Ascending aorta (tissue), 2 donors: ENCODE results near the gene LIPT2. TPM values are rescaled to one million over a fixed set of nuclear protein-coding genes. Genes with fewer than 3 reads are reported as not detected.

ENCODE experiments used
- DNase-seq, 2 donors: peaks; one replicate each; pipeline ENCODE4 v3.0.0-alpha.2; 2019; ENCODE audit warnings: low spot score in 2 of 2
- H3K27ac ChIP-seq, 2 donors: fragments of 200-600 bp; sonication (generic); one replicate each; pipeline ENCODE4 v1.5.1; 2016 to 2017; ENCODE audit warnings: mild to moderate bottlenecking in 1 of 2
- H3K27me3 ChIP-seq: fragments of 200-600 bp; sonication (generic); one replicate; pipeline ENCODE4 v1.5.1; 2017
- H3K36me3 ChIP-seq, 2 donors: fragments of 200-600 bp; sonication (generic); one replicate each; pipeline ENCODE4 v1.5.1; 2016
- H3K4me1 ChIP-seq, 2 donors: fragments of 200-600 bp; sonication (generic); one replicate each; pipeline ENCODE4 v1.5.1; 2016 to 2017; ENCODE audit warnings: mild to moderate bottlenecking in 1 of 2
- H3K4me3 ChIP-seq, 2 donors: fragments of 200-600 bp; sonication (generic); one replicate each; pipeline ENCODE4 v1.5.1; 2016 to 2017; ENCODE audit warnings: mild to moderate bottlenecking in 1 of 2
- H3K9me3 ChIP-seq, 2 donors: fragments of 200-600 bp; sonication (generic); one replicate each; pipeline ENCODE4 v1.5.1; 2016
- CTCF ChIP-seq, 3 experiments: fragments of 200-600 bp in 2 of 3; fragments of 450-650 bp in 1 of 3; sonication (generic) in 2 of 3; IDR thresholded peaks; one replicate each; pipeline ENCODE4 v1.5.1; 2016 to 2019; ENCODE audit warnings: antibody characterized with exemption in 3 of 3, mild to moderate bottlenecking in 1 of 3, moderate library complexity in 1 of 3
- intact Hi-C: fragments of 100-400 bp; cut with DNase I; formaldehyde crosslinking; loops from one replicate; pipeline ENCODE4 v1.15.1; 2023
- total RNA-seq: library from RNA; depleted of rRNA; stranded (reverse); fragments of >200 nt; gene quantifications from one replicate; pipeline ENCODE4 v1.1.0, GENCODE V29; 2016

LIPT2 gene
- total RNA-seq, 1 donor from 2014 or later = not detected

- H3K4me1 ChIP-seq = no peaks in the 10 kb centered on the region
- H3K4me3 ChIP-seq = no peak overlapping the region
- intact Hi-C loops = loop anchor here (1.0 kb wide), 2 partner anchors 61 to 194 kb away; no protein-coding TSS in a partner anchor
- H3K27ac ChIP-seq = no peak overlapping the region
- TF ChIP-seq CTCF (IDR thresholded peaks at IDR 0.05) = peak; percentile 61 to 88 (median 73)
- H3K27me3 ChIP-seq = no peaks in the 10 kb centered on the region
- peak in 1 of 2 donors; percentile 71 for DNase-seq
- H3K9me3 ChIP-seq = no peaks in the 10 kb centered on the region
- H3K36me3 ChIP-seq = no peaks in the 10 kb centered on the region
These were observed 44.1 kb downstream of the LIPT2 start for GRCh38 chr11:74449369-74449931.

GRCh38 chr11:74447720-74448119 is 45.8 kb downstream of the LIPT2 start:
- Histone ChIP-seq H3K4me3 (no peak overlapping the region), H3K27ac (no peak overlapping the region), H3K27me3 (no peaks in the 10 kb centered on the region), H3K4me1 (peaks cover 8% of the 10 kb centered on the region in 2 donors), H3K36me3 (no peaks in the 10 kb centered on the region), H3K9me3 (no peaks in the 10 kb centered on the region)
- TF ChIP-seq CTCF (IDR thresholded peaks at IDR 0.05) = no peak
- DNase-seq = no peak
- intact Hi-C loops = no loop called here

- Histone ChIP-seq H3K36me3 (no peaks in the 10 kb centered on the region), H3K4me3 (no peak overlapping the region), H3K4me1 (peaks cover 8% of the 10 kb centered on the region in 2 donors), H3K27ac (no peak overlapping the region), H3K9me3 (no peaks in the 10 kb centered on the region), H3K27me3 (no peaks in the 10 kb centered on the region)
- intact Hi-C loops = no loop called here
- DNase-seq = no peak
- no peak for TF ChIP-seq CTCF (IDR thresholded peaks at IDR 0.05)
These were observed 47.0 kb downstream of the LIPT2 start for GRCh38 chr11:74446532-74446938.

GRCh38 chr11:74444173-74444826 is 49.2 kb downstream of the LIPT2 start:
- peaks cover 8% of the 10 kb centered on the region in 2 donors for H3K4me1 ChIP-seq
- no peak overlapping the region for H3K4me3 ChIP-seq
- intact Hi-C loops = no loop called here
- H3K36me3 ChIP-seq = no peaks in the 10 kb centered on the region
- H3K27me3 ChIP-seq = no peaks in the 10 kb centered on the region
- H3K27ac ChIP-seq = peak overlapping the region; percentile 27 to 33
- TF ChIP-seq CTCF (IDR thresholded peaks at IDR 0.05) = no peak
- DNase-seq = no peak
- H3K9me3 ChIP-seq = no peaks in the 10 kb centered on the region

GRCh38 chr11:74443071-74443864 is 50.3 kb downstream of the LIPT2 start:
- no peak for DNase-seq
- Histone ChIP-seq H3K36me3 (no peaks in the 10 kb centered on the region), H3K4me1 (peaks cover 8% of the 10 kb centered on the region in 2 donors), H3K27me3 (no peaks in the 10 kb centered on the region), H3K4me3 (peak overlapping the region in 1 of 2 donors; percentile 35), H3K9me3 (no peaks in the 10 kb centered on the region), H3K27ac (peak overlapping the region; percentile 27 to 66)
- no peak for TF ChIP-seq CTCF (IDR thresholded peaks at IDR 0.05)
- intact Hi-C loops = no loop called here
